Measurements from ENCODE around the gene JKAMP.

Gene JKAMP

DNA sequence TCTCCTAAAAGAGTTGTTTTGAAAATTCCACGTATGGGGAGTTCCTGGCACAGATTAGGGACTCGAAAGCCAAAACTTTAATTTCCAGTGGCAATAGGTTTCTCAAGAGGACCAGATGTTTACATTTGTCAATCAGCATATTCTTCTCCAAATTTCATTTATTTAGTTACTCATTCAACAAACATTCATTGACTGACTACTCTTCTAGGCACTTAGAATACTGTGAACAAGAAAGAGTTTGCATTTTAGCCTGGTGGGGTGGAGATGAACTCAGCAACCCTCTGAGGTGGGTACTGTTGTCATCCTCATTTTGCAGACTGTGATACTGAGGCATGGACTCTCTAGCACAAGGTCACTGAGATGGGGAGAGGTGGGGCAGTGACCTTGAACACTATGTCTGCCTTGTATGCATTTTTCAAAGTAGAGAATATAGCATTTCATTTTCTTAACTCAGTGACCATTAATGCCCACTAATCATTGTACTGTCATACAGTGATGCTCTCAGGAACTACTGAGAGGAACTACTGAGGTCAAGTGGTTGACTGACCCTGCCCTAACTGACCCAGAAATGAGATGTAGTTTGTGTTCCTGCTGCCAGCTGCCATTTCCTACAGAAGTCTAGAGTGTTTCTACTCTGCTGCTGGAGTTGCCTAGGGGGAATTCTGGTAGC, 2.3 kb upstream of the JKAMP start:
- DNase-seq: no peak

- peak; percentile 21 for DNase-seq
These were observed 1.6 kb upstream of the JKAMP start for GRCh38 chr14:59482541-59483331.

DNA sequence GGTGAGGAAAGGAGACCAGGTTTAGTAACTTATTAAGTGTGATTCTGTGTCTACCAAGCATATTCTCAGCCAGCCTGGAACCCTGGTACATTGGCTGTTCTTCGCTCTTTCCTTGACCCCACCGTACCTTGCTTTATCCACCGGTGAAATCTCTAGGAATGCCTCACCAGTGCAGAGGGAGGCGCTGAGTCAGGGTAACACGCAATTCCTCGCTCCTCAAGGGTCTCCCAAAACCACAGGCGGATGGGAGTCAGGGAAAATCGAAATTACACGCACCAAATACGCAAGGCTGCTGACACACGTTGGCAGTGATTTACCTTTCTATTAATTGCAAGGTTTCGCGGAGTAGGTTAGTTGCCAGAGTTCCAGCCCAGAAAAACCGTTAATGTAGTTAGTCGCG, 954 bp upstream of the JKAMP start:
- peak; percentile 25 for DNase-seq

DNA sequence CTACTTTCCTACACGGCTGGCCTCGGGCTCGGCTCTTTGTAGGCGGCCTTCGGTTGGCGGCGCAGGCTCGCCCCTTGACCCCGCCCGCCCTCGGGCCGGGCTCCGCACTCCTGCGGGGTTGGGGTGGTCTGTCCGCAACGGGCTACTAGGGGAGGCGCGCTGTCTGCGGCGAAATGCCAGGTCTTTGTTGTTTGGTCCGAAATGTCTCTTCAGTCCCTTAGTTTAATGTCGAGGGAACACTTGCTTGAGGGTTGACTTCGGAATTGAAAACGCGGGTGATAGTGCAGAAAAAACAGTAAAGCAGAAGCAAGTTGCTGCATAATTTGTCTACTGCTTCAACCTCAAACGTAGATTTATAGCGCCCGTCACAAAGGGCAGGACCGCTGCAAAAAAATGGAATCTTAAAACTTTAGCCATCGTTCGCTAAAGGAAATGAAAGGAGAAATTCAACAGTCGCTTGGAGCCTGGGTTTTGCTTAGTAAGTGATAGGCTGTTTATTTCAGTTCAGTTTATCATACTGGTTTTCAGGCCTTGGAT, 390 bp downstream of the JKAMP start:
- DNase-seq: peak; percentile 83

DNA sequence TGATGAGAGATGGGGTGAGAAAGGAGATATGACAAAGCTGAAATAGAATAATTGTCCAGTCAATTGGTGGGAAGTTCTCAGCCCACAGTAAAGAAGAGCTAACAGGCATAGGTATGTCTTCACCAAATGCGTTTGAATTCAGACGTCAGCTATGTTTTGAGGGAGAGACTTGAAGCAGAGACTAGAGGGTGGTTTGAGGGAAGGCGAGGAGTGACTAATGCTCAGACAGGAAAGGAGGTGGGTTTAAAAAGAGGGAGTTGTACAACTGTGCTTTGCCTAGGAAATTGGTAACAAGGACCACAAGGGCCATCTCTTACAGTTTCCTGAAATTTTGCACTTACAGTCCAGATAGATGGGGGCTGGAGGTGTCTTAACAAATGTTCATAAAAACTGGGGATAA, 6.4 kb downstream of the JKAMP start:
- DNase-seq: no peak

DNA sequence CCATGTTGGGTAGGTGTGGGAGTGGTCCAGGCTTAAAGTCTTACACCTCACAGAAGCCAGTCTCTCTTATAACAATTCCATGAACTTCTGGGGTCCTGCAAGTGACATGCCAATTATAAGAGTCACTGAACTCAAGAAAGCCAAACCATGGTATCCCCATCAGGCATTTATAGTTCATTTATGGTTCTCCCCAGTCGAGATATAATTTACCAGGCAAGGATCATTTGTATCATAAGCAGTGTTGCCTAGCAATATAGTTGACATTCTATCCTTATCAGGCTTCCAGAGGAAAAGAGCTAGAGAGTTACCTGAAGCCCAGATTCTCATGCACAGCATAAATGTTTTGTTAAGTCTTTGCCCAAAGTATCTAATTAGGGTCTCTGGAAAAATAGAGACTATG, 8.1 kb downstream of the JKAMP start:
- DNase-seq: no peak

DNA sequence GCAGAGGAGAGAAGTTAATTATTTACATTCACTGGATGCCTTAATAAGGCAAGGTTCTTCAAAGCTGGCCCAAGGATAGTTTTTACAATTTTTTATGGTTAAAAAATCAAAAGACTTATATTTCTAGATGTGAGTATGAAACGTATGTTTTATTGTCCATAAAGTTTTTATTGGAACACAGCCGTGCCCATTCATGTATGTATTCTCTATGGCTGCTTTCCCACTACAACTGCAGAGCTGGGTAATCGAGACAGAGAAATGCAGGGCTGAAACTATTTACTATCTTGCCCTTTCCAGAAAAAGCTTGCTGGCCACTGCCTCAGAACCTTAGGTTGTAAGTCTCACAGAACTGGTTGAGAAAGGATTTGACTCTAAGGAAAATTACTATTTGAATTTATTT, 16.4 kb downstream of the JKAMP start:
- DNase-seq: no peak

GRCh38 chr14:59503256-59503655, 18.9 kb downstream of the JKAMP start:
- no peak for DNase-seq

GRCh38 chr14:59507063-59507751, 22.9 kb downstream of the JKAMP start:
- DNase-seq: peak; percentile 63

DNA sequence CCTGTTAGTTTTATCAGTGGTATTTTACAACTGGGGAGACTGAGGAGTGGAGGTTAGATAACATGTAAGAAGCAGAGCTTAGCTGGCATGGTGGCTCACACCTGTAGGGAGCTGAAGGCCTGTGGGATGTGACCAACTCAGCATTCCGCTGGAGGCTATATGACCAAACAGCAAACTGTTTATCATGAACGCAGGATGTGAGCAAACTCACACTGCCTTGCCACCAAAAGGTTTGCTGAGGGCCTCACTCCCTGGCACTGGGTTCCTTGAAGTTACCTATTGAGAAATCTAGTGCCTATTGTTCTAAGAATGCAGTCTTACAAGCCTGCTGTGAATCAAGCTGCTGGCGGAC, 23.4 kb downstream of the JKAMP start:
- DNase-seq: no peak

GRCh38 chr14:59509101-59509500, 24.8 kb downstream of the JKAMP start:
- DNase-seq: no peak

- no peak for DNase-seq
These were observed 25.7 kb downstream of the JKAMP start for GRCh38 chr14:59510001-59510400.

- DNase-seq: no peak
These were observed 26.6 kb downstream of the JKAMP start for GRCh38 chr14:59510966-59511365.

DNA sequence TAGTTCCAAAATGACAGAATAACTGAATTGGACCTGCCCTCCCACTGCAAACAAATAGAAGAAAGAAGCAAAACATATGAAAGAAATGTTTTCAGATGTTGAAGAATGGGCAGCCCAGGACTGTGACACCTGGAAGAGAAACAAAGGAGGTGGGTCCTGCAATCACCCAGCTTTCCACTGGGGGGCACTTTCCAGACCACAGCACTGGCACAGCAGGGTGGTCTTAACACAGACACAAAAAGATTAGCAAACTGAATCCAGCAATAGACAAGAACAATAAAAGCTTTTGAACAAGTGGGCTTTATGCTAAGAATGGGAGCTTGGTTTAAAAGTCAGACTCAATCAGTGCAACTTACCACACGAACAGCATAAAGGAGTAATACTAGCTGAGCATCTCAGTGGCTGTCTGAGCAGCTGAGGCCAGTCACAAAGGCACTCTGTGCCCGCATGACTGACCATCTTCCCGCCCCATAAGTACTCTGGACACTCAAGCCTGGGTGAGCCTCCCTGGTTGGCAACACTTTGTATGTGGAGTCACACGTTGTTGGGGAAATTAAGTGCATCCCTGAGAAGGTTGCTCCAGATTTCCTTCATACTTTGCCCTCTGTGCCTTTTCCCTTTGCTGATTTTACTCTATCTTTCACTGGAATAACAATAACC, 27.7 kb downstream of the JKAMP start:
- peak; percentile 5 for DNase-seq

- DNase-seq: no peak
These were observed 35.9 kb downstream of the JKAMP start for GRCh38 chr14:59520224-59520623.

GRCh38 chr14:59529189-59529588, 44.9 kb downstream of the JKAMP start:
- no peak for DNase-seq

- no peak for DNase-seq
These were observed 46.0 kb downstream of the JKAMP start for GRCh38 chr14:59530349-59530748.

DNA sequence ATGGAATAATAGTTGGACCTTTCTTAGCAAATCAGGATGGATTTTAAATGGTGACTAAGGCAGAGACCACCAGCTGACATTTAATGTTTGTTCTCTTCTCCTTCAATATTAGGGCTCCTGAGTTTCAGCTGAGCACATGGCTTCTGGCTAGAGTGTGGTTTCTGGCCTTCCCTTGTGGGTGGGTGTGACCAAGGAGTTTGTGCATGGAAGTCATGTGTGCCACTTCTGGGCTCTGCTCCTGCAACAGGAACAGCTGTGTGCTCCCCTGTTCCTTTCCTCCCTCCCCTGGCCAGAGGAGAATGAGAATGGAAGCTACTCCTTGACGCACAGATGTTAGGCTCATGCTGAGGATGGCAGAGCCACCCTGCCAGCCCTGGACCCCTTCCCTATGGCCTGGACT, 48.1 kb downstream of the JKAMP start:
- DNase-seq: no peak

- DNase-seq: no peak
These were observed 50.2 kb downstream of the JKAMP start for GRCh38 chr14:59534361-59534987.

- DNase-seq: no peak
These were observed 53.2 kb downstream of the JKAMP start for GRCh38 chr14:59537476-59537875.

GRCh38 chr14:59538936-59539335, 54.6 kb downstream of the JKAMP start:
- DNase-seq: no peak

DNA sequence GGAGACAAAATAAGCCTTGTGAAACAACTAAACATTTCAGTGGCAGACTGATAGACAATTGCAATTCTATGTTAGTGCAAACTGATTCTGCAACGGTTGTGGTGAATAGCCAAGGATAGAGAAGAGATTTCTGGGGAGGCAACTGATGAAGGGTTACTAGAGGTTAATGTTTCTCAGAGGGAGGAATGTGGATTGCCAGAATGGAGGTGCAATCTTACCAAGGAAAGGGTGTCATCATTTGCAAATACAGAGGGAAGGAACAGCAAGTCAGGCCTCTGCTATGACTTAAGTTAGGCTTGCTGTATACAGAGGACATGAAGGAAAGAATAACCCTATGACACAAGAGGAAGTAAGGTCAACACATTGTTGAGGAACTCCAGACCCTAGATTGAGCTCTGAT, 56.5 kb downstream of the JKAMP start:
- DNase-seq: no peak

DNA sequence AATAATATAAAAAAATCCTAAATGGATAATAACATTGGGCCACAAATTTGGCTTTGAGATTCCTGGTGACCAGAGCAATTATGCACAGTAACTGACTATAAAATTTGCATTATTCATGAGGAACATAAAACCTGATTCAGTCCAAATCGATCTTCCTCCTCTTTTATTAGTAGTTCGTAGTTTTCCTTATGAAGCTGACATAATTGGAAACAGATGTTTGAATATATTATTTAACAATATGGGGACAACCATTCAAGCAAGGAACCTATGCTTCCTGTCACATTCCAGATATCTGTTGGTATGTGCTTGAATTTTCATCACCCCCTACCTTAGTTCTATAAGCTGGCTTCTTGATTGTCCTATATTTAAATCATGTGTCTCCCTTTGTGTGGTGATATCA, 57.4 kb downstream of the JKAMP start:
- no peak for DNase-seq

Data from NCI-H2029 treated with DMSO at 0.1 percent for 48 hours (cell line).